IPS DF 19.7 (cell line): ENCODE data around the gene DIO3.

Source experiments
- DNase-seq: peaks from one replicate; pipeline ENCODE4 v3.0.0-alpha.2; 2013; ENCODE audit warnings: low read depth, low spot score

DIO3 gene

GRCh38 chr14:101598159-101598558 is 36.9 kb downstream of the DIO3 start:
- DNase-seq: no peak

GRCh38 chr14:101598571-101599233 is 37.4 kb downstream of the DIO3 start:
- DNase-seq: no peak

GRCh38 chr14:101599234-101599885 is 38.1 kb downstream of the DIO3 start:
- no peak for DNase-seq

- no peak for DNase-seq
These were observed 39.1 kb downstream of the DIO3 start for GRCh38 chr14:101600336-101600890.

- DNase-seq: no peak
These were observed 39.8 kb downstream of the DIO3 start for GRCh38 chr14:101600891-101601605.

- DNase-seq: no peak
These were observed 40.5 kb downstream of the DIO3 start for GRCh38 chr14:101601606-101602465.

- no peak for DNase-seq
These were observed 41.2 kb downstream of the DIO3 start for GRCh38 chr14:101602466-101602840.

GRCh38 chr14:101603096-101603495 is 41.8 kb downstream of the DIO3 start:
- DNase-seq: no peak

- DNase-seq: no peak
These were observed 43.1 kb downstream of the DIO3 start for GRCh38 chr14:101604228-101604934.

GRCh38 chr14:101604935-101605780 is 43.9 kb downstream of the DIO3 start:
- DNase-seq: no peak

- no peak for DNase-seq
These were observed 44.5 kb downstream of the DIO3 start for GRCh38 chr14:101605836-101606235.
